Right cardiac atrium (tissue), 5 donors: ENCODE measurements around the gene ADPGK. TPM values are rescaled to one million over a fixed set of nuclear protein-coding genes. Genes with fewer than 3 reads are reported as not detected.
"Not testable (repeated sequence)": the region's sequence is repeated elsewhere in the genome, so short reads cannot be mapped to it uniquely, and the experiment has no call there.

Experiments
- ATAC-seq, 2 donors: fragments of 200-7000 bp; cut with Tn5 transposase; one replicate each; pipeline versions ENCODE4 v1.8.0 to v1.9.1; 2020; ENCODE audit warnings: moderate library complexity in 2 of 2, mild to moderate bottlenecking in 1 of 2
- DNase-seq, 3 donors: peaks; one replicate each; pipeline ENCODE4 v3.0.0-alpha.2; 2020
- H3K27ac ChIP-seq: one replicate; pipeline ENCODE4 v1.5.1; 2013; ENCODE audit warnings: mild to moderate bottlenecking, low read length, control low read depth, moderate library complexity
- H3K27me3 ChIP-seq: one replicate; pipeline ENCODE4 v1.6.1; 2013; ENCODE audit not compliant: control insufficient read depth, insufficient read depth
- H3K4me1 ChIP-seq: one replicate; pipeline ENCODE4 v1.6.1; 2013; ENCODE audit warnings: low read length; ENCODE audit not compliant: control insufficient read depth, insufficient read depth
- H3K4me3 ChIP-seq: one replicate; pipeline ENCODE4 v1.5.1; 2013; ENCODE audit warnings: low read length, control low read depth
- H3K9me3 ChIP-seq: one replicate; pipeline ENCODE4 v1.6.1; 2013; ENCODE audit warnings: low read length; ENCODE audit not compliant: control insufficient read depth
- whole genome bisulfite sequencing: extraction: QIAGEN DNeasy Blood & Tissue Kit; methylation state at CpG from one replicate; pipeline ENCODE4 v1.1.7; 2013; 5-methylcytosine and 5-hydroxymethylcytosine counted together
- intact Hi-C, 4 donors: fragments of 100-400 bp; cut with DNase I; formaldehyde crosslinking; loops; one replicate each; pipeline versions ENCODE4 v1.11.0 to v1.14.0; 2022 to 2023
- polyA plus RNA-seq: library from polyadenylated mRNA; stranded (reverse); fragments of 200-250 nt; gene quantifications from one replicate; pipeline ENCODE4 v1.2.3, GENCODE V29; 2013
- total RNA-seq, 4 donors: library from RNA; stranded (reverse); fragmentation: NEBNext Ultra II Directional; extraction: Animal tissue kit (Norgen Biotek cat#: 25700); gene quantifications; one replicate each; pipeline ENCODE4 v1.2.1, GENCODE V29; 2021
- donor health status: healthy with polysubstance abuse.
- donor health status: DM: no; HTN: yes; CAD: no.
- donor health status: DM: no; HTN: no; CAD: no.
- donor health status: DM: no; HTN: yes; CAD: no; lungs with severe emphysema.
- donor health status: DM: yes; HTN: yes; CAD: no.

ADPGK gene
- total and polyA plus RNA-seq, 5 donors = 12.6 to 21.7 (median 18.1) TPM

DNA sequence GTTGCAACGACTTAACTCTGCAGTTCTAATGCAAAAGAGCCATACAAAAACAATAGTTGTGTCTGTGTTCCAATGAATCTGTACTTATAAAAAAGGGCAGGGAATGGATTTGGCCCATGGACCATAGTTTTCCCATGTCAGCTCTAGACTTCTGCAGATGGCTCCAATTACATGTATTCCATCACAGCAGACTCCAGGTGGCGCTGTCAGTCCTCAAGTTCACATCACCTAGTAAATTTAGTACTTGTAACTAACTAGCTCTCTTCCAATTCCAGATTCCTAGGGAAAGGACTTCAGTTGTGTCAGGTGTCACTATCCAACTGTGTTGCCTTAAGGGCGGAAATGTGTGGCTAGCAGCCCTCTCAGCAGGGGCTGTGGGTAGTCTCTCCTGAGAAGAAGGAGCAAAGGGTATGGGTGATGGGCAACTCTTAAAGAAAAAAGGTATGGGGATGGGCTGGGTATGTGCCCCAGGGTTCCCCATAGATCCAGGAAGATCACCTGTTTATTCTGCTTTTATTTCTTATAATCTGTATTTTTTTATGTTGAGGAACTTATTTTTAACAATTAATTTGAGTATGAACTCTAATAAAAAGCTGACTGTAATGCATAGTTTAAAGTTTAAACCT is 61.4 kb downstream of the ADPGK start:
- no peaks in the 10 kb centered on the region for H3K27me3 ChIP-seq
- H3K4me1 ChIP-seq = no peaks in the 10 kb centered on the region
- H3K4me3 ChIP-seq = no peak overlapping the region
- intact Hi-C loops = no loop called here
- 37% methylated on average over 3 of the region's 3 CpGs for WGBS
- H3K27ac ChIP-seq = no peak overlapping the region
- DNase-seq = peak; percentile 48 to 73 (median 69)
- H3K9me3 ChIP-seq = no peaks in the 10 kb centered on the region
- ATAC-seq = no peak

GRCh38 chr15:72708551-72709303 is 74.8 kb downstream of the ADPGK start:
- 82% methylated on average over 8 of the region's 8 CpGs for WGBS
- H3K27ac ChIP-seq, DNase-seq, H3K9me3 ChIP-seq, intact Hi-C loops, H3K27me3 ChIP-seq, H3K4me1 ChIP-seq, ATAC-seq, H3K4me3 ChIP-seq: not testable (repeated sequence)

DNA sequence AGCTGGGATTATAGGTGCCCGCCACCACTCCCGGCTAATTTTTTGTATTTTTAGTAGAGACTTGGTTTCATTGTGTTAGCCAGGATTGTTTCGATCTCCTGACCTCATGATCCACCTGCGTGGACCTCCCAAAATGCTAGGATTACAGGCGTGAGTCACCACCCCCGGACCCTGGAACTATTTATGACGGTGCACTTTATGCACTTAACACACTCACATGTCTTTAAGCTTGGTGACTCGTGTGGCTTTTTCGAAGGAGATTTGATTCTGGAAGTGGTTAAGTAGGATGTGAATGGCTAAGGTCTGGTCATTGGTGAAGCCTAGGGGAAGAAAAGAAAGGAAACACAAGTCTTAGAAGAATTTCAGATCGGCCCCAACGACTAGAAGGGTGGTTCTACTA is 77.3 kb downstream of the ADPGK start:
- intact Hi-C loops = no loop called here
- 93% methylated on average over 11 of the region's 11 CpGs for WGBS
- H3K27ac ChIP-seq = no peak overlapping the region
- H3K4me1 ChIP-seq = no peaks in the 10 kb centered on the region
- ATAC-seq = no peak
- no peak overlapping the region for H3K4me3 ChIP-seq
- DNase-seq = no peak
- H3K27me3 ChIP-seq = no peaks in the 10 kb centered on the region
- H3K9me3 ChIP-seq = no peaks in the 10 kb centered on the region

Other genes starting within 250 kb of the ADPGK start
- not detected for gene GOLGA6B, start 129.1 kb downstream of the ADPGK start, total RNA-seq
- gene GOLGA6B, start 129.1 kb downstream of the ADPGK start, polyA plus RNA-seq = not detected
- gene HIGD2B, start 97.6 kb downstream of the ADPGK start, total RNA-seq = not detected
- not detected for gene HIGD2B, start 97.6 kb downstream of the ADPGK start, polyA plus RNA-seq
- 10 to 100 TPM in 1 of 4 donors, 1 to 10 TPM in 3; 8.9 to 13.8 (median 9.8) TPM for gene BBS4, start 97.6 kb downstream of the ADPGK start, total RNA-seq
- 7.0 TPM for gene BBS4, start 97.6 kb downstream of the ADPGK start, polyA plus RNA-seq